Measurements from ENCODE around the gene PHLPP2. TPM values are rescaled to one million over a fixed set of nuclear protein-coding genes. Genes with fewer than 3 reads are reported as not detected.

PHLPP2 gene
- total and polyA plus RNA-seq, 10 of the 15 experiments (the other 5 are each of a cell fraction or from before 2014, with no cell fraction given): 1.0 to 13.2 (median 7.0) TPM

DNA sequence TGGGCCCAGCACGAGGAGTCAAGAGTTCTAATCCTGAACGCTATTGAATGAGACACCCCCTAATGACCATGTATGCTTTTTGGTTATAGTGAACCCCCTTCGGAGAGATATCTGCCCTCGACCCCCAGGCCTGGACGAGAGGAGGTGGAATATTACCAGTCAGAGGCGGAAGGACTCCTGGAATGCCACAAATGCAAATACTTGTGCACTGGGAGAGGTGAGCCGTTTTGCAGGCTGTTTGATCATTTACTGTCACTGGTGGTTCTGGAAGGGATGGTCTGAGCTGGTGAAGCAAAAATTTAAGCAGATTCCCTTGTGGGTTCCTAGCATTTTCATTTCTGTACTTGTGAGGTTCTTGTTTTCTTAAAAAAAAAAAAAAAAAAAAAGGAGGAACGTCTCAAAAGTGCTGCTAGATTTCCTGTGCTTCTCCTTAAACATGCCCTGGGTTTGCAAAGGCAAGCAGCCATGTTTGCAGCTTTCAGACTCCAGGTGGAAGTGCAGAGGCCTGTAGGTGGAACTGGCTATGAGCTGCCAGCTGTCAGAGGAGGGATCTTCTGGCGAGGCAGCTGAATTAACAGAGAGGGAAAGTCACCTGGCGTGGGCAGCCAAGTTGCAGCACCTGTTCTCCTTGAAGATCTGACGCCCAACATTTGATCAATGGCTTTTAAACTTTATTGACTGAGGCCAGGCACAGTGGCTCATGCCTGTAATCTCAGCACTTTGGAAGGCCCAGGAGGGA is 95.1 kb downstream of the PHLPP2 start:
- ChIA-PET POLR2A (interaction anchor here (0.7 kb wide), 1 partner anchor 73 kb away, joined by 4 read pairs; no protein-coding TSS in a partner anchor), CTCF (interaction anchor here (1.2 to 2.5 kb wide), 2 partner anchors 18 to 332 kb away, joined by 5 to 9 read pairs; no protein-coding TSS in a partner anchor), RAD21 (ENCODE audit: unreplicated experiment) (no interaction called here), SMC1A (ENCODE audit: uncharacterized antibody, unreplicated experiment) (no interaction called here)
- no TSS peak for BruUV-seq (replicated peaks)
- H3K9ac ChIP-seq (ENCODE audit: control insufficient read depth, insufficient read depth, low read length): no peak overlapping the region
- intact Hi-C loops (cut with micrococcal nuclease; ENCODE audit: unreplicated experiment): no loop called here
- ATAC-seq (no peak), FAIRE-seq (no peak), DNase-seq (ENCODE audit: low read depth, low spot score) (no peak)
- no peak overlapping the region for H3K27ac ChIP-seq (ENCODE audit: control insufficient read depth, insufficient read depth)
- in situ Hi-C loops (cut with MboI): no loop called here
- H2AFZ ChIP-seq (ENCODE audit: control insufficient read depth, low read depth, low read length): no peak overlapping the region
- H3K4me2 ChIP-seq (ENCODE audit: control insufficient read depth, insufficient read depth): no peak overlapping the region
- H3K36me3 ChIP-seq (ENCODE audit: control insufficient read depth in 2 of 2, insufficient read depth in 2 of 2, low read length in 1 of 2): no peaks in the 10 kb centered on the region
- H4K20me1 ChIP-seq (ENCODE audit: control insufficient read depth, insufficient read depth): no peaks in the 10 kb centered on the region
- TF ChIP-seq EZH2 (IDR thresholded peaks at IDR 0.05; ENCODE audit: borderline replicate concordance, control insufficient read depth, low read depth, low read length) (no peak), CBX5 (IDR thresholded peaks at IDR 0.05; ENCODE audit: low read depth) (no peak), ATF3 (IDR thresholded peaks at IDR 0.05; ENCODE audit: borderline replicate concordance, extremely low read depth, low read depth, low read length) (no peak)
- H3K27me3 ChIP-seq (replicated peaks in 1 of 2; ENCODE audit: control insufficient read depth in 2 of 2, insufficient read depth in 2 of 2, low read length in 1 of 2): no peaks in the 10 kb centered on the region; a peak in 1 of 4 replicates
- no peaks in the 10 kb centered on the region for H3K9me3 ChIP-seq (replicated peaks; ENCODE audit: control insufficient read depth, insufficient read depth, low read length)
- no peak overlapping the region for H3K4me3 ChIP-seq
- no peaks in the 10 kb centered on the region for H3K4me1 ChIP-seq (ENCODE audit: control insufficient read depth, insufficient read depth, low read length)
- H3K79me2 ChIP-seq (ENCODE audit: control insufficient read depth, insufficient read depth, low read length): no peaks in the 10 kb centered on the region
- 50% methylated on average over 11 of the region's 11 CpGs for WGBS (ENCODE audit: insufficient coverage, insufficient replicate concordance, low lambda C conversion rate, missing lambda C conversion rate)

- FAIRE-seq: no peak
- no peaks in the 10 kb centered on the region; a peak in 1 of 4 replicates for H3K27me3 ChIP-seq (replicated peaks in 1 of 2; ENCODE audit: control insufficient read depth in 2 of 2, insufficient read depth in 2 of 2, low read length in 1 of 2)
- no peaks in the 10 kb centered on the region for H3K36me3 ChIP-seq (ENCODE audit: control insufficient read depth in 2 of 2, insufficient read depth in 2 of 2, low read length in 1 of 2)
- no peaks in the 10 kb centered on the region for H3K79me2 ChIP-seq (ENCODE audit: control insufficient read depth, insufficient read depth, low read length)
- ChIA-PET SMC1A (ENCODE audit: uncharacterized antibody, unreplicated experiment) (no interaction called here), RAD21 (ENCODE audit: unreplicated experiment) (no interaction called here), CTCF (interaction anchor here (0.7 to 2.5 kb wide), 3 partner anchors 15 to 333 kb away, joined by 3 to 9 read pairs (median 5); no protein-coding TSS in a partner anchor), POLR2A (interaction anchor here (0.7 kb wide), 1 partner anchor 74 kb away, joined by 4 read pairs; no protein-coding TSS in a partner anchor)
- intact Hi-C loops (cut with micrococcal nuclease; ENCODE audit: unreplicated experiment): no loop called here
- no peak overlapping the region for H3K9ac ChIP-seq (ENCODE audit: control insufficient read depth, insufficient read depth, low read length)
- DNase-seq (ENCODE audit: low read depth, low spot score): no peak
- peaks cover 4% of the 10 kb centered on the region; the same call in 1 of the 2 replicates for H3K4me1 ChIP-seq (ENCODE audit: control insufficient read depth, insufficient read depth, low read length)
- no peaks in the 10 kb centered on the region for H3K9me3 ChIP-seq (replicated peaks; ENCODE audit: control insufficient read depth, insufficient read depth, low read length)
- no peak overlapping the region for H3K4me3 ChIP-seq
- H3K27ac ChIP-seq (ENCODE audit: control insufficient read depth, insufficient read depth): no peak overlapping the region
- no peak overlapping the region for H3K4me2 ChIP-seq (ENCODE audit: control insufficient read depth, insufficient read depth)
- no peak for ATAC-seq
- H2AFZ ChIP-seq (ENCODE audit: control insufficient read depth, low read depth, low read length): no peak overlapping the region
- no TSS peak for BruUV-seq (replicated peaks)
- H4K20me1 ChIP-seq (ENCODE audit: control insufficient read depth, insufficient read depth): no peaks in the 10 kb centered on the region
- in situ Hi-C loops (cut with MboI): no loop called here
- WGBS (ENCODE audit: insufficient coverage, insufficient replicate concordance, low lambda C conversion rate, missing lambda C conversion rate): 23% methylated on average over 5 of the region's 5 CpGs
- TF ChIP-seq ZNF384 (IDR thresholded peaks at IDR 0.05; ENCODE audit: borderline replicate concordance, low read depth, low read length) (no peak), IRF4 (IDR thresholded peaks at IDR 0.05; ENCODE audit: low read depth, low read length) (no peak), SUZ12 (IDR thresholded peaks at IDR 0.05; ENCODE audit: unreplicated experiment) (no peak), SRF (IDR thresholded peaks at IDR 0.05; ENCODE audit: low read depth in 2 of 2, low read length in 2 of 2) (no peak)
- TF ChIP-seq, protein P1, sequence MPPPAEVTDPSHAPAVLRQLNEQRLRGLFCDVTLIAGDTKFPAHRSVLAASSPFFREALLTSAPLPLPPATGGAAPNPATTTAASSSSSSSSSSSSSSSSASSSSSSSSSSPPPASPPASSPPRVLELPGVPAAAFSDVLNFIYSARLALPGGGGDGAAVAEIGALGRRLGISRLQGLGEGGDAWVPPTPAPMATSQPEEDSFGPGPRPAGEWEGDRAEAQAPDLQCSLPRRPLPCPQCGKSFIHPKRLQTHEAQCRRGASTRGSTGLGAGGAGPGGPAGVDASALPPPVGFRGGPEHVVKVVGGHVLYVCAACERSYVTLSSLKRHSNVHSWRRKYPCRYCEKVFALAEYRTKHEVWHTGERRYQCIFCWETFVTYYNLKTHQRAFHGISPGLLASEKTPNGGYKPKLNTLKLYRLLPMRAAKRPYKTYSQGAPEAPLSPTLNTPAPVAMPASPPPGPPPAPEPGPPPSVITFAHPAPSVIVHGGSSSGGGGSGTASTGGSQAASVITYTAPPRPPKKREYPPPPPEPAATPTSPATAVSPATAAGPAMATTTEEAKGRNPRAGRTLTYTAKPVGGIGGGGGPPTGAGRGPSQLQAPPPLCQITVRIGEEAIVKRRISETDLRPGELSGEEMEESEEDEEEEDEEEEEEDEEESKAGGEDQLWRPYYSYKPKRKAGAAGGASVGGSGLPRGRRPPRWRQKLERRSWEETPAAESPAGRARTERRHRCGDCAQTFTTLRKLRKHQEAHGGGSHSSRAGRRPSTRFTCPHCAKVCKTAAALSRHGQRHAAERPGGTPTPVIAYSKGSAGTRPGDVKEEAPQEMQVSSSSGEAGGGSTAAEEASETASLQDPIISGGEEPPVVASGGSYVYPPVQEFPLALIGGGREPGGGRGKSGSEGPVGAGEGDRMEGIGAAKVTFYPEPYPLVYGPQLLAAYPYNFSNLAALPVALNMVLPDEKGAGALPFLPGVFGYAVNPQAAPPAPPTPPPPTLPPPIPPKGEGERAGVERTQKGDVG (CRISPR knock-in tag; IDR thresholded peaks at IDR 0.05): no peak
Observed at GRCh38 chr16:71628810-71629209, 95.7 kb downstream of the PHLPP2 start.

All from GM12878 (cell line).